H1 (cell line): ENCODE results near the gene PTPRC. TPM values are rescaled to one million over a fixed set of nuclear protein-coding genes. Genes with fewer than 3 reads are reported as not detected.

Experiments
- CHD2 ChIP-seq: IDR thresholded peaks from 2 replicates; pipeline ENCODE4 v1.6.1; 2012; ENCODE audit warnings: low read length, improper control_type of control experiment
- FOSL1 ChIP-seq: IDR thresholded peaks from 2 replicates; pipeline ENCODE4 v1.6.1; 2011; ENCODE audit warnings: mild to moderate bottlenecking, low read depth, low read length, moderate library complexity; ENCODE audit not compliant: insufficient read depth
- RAD21 ChIP-seq, 2 experiments: IDR thresholded peaks in 1 of 2; conservative IDR thresholded peaks in 1 of 2; 2 replicates each; pipeline ENCODE4 v1.6.1; 2011; ENCODE audit warnings: low read depth in 2 of 2, low read length in 2 of 2, improper control_type of control experiment in 1 of 2, inconsistent platforms in 1 of 2, mild to moderate bottlenecking in 1 of 2, moderate library complexity in 1 of 2
- TAF7 ChIP-seq: optimal IDR thresholded peaks from 2 replicates; pipeline ENCODE3; 2011; ENCODE audit warnings: low read depth, mild to moderate bottlenecking, inconsistent platforms, low read length, moderate library complexity, borderline replicate concordance
- polyA plus RNA-seq, 7 experiments: library from polyadenylated mRNA; depleted of rRNA in 3 of 7; stranded (reverse) in 5 of 7; unstranded in 2 of 7; fragments of >200 nt in 5 of 7; fragments of 200-250 nt in 2 of 7; gene quantifications; 1 replicate in 5 of 7; 2 replicates in 1 of 7; 4 replicates in 1 of 7; pipeline versions ENCODE4 v1.2.1 to v1.2.3, GENCODE V29; 2011 to 2013; ENCODE audit warnings: missing spikeins in 2 of 7, mixed read lengths in 2 of 7
- total RNA-seq: library from RNA; stranded (reverse); fragmentation: NEBNext Ultra II Directional; extraction: Animal tissue kit (Norgen Biotek cat#: 25700); gene quantifications from 2 replicates; pipeline ENCODE4 v1.2.1, GENCODE V29; 2021

PTPRC gene
- total and polyA plus RNA-seq, 2 of the 8 experiments (the other 6 are each of a cell fraction or from before 2014, with no cell fraction given), result 0.05 TPM; not detected in 1

GRCh38 chr1:198650506-198650905 lies 11.7 kb downstream of the PTPRC start (continued):
- no peak for TF ChIP-seq TAF7
- no peak for TF ChIP-seq FOSL1
- no peak for TF ChIP-seq CHD2
- TF ChIP-seq RAD21 (IDR thresholded peaks at IDR 0.05 in 1 of 2, conservative IDR thresholded peaks at IDR 0.05 in 1 of 2; ENCODE audit: low read depth in 2 of 2, low read length in 2 of 2), result no peak
- TF ChIP-seq, all 59 proteins: peak for 0
